GM18907 (cell line): Measurements from ENCODE around the gene DLGAP1.
"Not testable (repeated sequence)": the region's sequence is repeated elsewhere in the genome, so short reads cannot be mapped to it uniquely, and the experiment has no call there.

ENCODE experiments used
- ATAC-seq: cut with Tn5 transposase; IDR thresholded peaks from one replicate; pipeline ENCODE4 v1.9.1; 2021; ENCODE audit warnings: mild to moderate bottlenecking, moderate library complexity; ENCODE audit not compliant: unreplicated experiment

DLGAP1 gene

DNA sequence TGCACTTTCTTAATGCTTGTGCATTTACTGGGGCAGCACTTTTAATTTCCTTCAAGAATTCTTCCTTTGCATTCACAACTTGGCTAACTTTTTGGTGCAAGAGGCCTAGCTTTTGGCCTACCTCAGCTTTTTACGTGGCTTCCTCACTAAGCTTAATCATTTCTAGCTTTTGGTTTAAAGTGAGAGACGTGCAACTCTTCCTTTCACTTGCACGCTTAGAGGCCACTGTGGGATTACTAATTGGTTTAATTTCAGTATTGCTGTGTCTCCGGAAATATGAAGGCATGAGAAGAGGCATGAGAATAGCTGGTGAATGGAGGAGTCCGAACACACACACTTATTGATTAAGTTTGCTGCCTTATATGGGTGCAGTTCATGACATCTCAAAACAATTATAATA lies 354.1 kb downstream of the DLGAP1 start:
- ATAC-seq: no peak

GRCh38 chr18:4096486-4096885 lies 358.6 kb downstream of the DLGAP1 start:
- no peak for ATAC-seq

DNA sequence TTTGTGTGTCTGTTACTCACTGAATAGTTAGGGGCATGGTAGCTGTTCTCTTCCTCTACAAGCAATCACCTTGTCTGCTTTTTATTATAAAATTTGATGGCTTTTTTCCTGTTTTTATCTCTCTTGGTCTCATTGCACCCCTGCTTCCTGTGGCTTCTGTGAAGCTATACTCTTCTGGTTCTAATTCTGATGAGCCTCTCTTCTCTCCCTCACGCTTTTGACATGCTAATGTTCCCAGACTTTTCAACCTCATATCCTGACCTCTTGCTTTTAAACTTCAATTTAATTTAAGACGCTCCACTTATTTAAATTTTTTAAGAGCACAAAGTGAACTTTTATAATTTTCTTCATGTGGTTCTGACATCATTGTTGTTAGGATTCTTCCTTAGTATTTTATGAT lies 361.4 kb downstream of the DLGAP1 start:
- ATAC-seq: no peak

- no peak for ATAC-seq
These were observed 370.7 kb downstream of the DLGAP1 start for GRCh38 chr18:4084382-4084900.

DNA sequence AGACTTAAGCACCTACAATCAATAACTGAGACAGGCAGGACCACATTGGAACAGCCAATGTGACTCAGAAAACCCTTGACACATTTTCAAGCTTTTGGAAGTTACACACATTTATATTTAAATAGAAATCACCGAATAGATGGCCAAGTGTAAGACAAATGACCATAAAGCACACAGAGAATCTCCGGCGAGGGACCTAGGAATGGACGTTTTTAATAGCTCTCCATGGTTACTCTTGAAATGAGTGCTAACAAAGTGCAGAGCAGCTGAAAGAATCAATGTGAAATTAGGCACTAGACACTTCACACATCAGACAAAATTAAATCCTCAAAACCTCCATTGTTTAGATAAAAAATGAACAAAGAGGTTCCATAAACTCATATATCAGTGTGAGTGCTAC lies 376.9 kb downstream of the DLGAP1 start:
- ATAC-seq: no peak

- ATAC-seq: no peak
These were observed 377.4 kb downstream of the DLGAP1 start for GRCh38 chr18:4077721-4078120.

GRCh38 chr18:4077204-4077603 lies 377.9 kb downstream of the DLGAP1 start:
- ATAC-seq: no peak

DNA sequence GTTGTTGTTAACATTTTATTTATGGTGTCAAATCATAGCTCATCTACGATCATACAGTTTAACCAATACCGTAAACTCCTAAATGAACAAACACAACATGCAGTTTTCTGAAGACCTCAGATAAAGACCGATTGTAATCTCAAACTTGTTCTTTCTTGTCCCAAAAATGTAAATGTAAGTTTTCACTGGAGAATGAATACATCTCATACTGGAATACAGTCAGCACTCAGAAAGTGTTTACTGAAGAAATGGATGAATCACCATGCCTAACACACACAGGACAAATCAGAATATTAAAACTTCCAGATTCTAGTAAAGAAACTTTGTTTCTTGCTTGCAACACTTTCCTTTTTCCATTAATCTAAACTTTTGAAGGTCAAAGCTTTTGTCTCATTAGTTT lies 380.5 kb downstream of the DLGAP1 start:
- no peak for ATAC-seq

- no peak for ATAC-seq
These were observed 385.9 kb downstream of the DLGAP1 start for GRCh38 chr18:4069183-4069582.

DNA sequence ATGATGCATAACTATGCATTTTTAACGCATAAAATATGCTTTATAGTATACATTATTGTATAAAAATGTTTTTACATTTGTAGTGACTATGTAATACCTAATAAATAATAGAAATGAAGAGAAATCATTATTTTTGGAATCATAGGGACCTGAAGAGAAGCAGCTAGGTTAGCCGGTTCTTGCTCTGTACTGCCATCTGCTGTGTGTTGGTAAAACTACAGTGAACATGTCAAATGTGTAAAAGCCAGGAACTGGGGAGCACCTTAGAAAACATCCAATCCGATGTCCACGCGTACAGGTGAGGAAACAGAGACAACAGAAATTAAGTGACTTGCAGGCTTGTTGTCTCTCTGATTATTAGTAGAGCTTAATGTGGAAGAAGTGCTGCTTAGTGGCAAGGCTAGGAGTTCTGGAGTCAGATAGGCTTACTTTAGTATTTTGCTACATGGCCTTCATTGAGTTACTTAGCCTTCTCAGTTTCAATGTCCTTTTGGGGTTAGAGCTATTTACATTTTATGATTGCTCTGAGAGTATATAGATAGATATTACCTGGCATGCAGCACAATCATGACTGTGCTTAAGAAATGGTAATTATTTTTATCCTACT lies 386.5 kb downstream of the DLGAP1 start:
- peak; percentile 83 for ATAC-seq

DNA sequence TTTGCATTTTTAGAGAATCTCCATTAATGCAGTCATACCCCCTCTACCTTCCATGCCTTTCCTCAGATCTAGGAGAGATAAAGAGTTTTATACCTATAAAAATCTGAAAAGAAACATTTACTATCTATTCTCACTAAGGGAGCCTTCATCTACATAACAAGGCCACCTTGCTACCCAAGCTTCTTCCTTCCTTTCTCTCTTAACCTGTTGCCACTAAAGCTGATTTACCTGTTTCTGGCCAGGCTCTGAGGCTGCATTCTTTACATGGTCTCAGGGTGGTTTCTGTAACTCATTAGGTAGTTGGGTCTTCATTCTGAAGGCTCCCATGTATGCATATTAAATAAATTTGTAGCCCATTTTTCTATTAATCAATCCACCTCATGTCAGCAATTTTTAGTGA lies 391.6 kb downstream of the DLGAP1 start:
- no peak for ATAC-seq

- no peak for ATAC-seq
These were observed 394.5 kb downstream of the DLGAP1 start for GRCh38 chr18:4060427-4061281.

DNA sequence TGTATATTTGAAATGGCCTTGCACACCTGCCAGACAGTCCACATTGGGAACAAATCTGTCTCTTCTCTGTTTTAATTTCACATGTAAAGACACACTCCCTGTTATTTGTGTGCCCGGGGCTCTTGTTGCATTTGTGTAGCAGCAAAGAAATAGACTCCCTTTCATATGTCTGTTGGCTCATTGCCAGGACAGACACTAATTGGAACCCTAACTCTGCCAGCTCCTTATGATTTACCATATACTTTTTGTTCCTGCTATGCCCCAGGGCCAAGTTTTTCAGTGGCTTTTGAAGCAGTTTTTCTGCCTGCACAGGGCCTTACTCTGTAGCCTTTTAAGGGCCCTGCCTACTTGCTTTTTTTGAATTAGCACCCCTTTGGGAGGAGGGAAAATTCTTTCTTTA lies 396.9 kb downstream of the DLGAP1 start:
- ATAC-seq: no peak

DNA sequence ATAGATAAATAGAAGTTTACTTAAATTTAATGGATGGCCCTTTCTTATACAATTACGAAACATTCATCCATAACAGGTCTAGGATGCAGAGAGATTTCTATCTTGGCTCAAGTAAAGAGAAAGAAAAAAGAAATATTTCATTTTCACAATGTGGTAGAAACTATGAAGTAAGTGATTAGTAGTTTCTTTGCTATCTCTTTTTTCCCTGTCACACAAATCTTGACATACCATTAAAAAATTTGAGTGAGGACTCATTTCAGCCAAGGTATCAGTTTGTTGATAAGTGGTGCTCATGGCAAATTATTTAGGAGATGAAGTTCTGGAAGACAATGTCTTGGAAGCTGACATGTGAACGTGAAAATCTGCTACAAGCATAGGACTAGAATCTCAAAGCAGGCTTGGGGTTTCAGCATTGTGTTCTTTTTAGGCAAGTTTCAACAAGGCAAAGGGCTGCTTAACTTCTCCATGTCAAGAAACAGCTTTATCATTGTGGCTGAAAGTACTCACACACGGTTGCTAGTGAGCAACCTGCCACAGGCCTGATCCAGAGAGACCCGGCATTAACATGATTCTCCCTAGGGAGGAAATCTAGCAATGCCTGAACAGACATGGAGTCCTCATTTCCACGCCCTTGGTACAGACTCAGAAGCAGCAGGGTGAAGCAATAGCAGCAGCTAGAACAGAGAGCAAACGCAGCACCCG lies 414.6 kb downstream of the DLGAP1 start:
- ATAC-seq: no peak

- no peak for ATAC-seq
These were observed 419.6 kb downstream of the DLGAP1 start for GRCh38 chr18:4035521-4035920.

GRCh38 chr18:4034815-4035214 lies 420.3 kb downstream of the DLGAP1 start:
- ATAC-seq: not testable (repeated sequence)

DNA sequence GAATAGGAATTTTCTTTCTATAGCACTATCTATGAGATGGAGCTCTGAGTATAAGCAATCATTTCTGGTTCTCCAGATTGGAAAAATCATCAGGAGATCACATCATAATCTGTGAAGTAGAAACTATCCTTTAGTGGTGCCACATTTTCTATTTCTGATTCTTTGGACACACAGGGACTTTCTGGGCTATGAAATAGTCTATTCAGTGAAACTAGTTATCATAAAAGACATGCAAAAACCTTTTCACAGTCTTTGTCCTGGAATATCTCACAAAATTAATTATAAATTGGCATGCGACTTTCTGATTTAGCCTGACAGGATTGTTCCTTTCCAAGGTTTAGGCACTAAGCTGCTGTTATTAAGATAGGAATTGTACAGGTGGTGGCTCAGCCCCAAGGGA lies 428.6 kb downstream of the DLGAP1 start:
- ATAC-seq: no peak

DNA sequence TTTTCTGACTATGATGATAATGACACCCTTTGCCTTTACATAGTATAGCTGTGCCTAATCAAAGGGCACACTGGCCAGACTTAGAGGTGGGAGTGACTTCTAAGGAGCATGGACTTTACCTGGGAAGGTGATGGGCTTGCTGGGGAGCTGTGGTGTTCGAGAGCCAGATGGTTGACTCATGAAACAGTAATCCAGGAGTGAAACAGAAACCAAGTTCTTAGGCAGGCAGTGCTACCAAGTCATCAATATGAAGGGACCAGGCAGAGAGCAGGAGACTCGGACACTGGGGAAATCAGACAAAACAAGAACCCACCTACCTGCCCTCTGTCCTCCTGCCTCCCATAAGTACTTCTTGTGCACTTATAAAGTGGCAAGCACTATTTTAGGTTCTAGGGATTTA lies 430.4 kb downstream of the DLGAP1 start:
- no peak for ATAC-seq

- ATAC-seq: not testable (repeated sequence)
These were observed 432.4 kb downstream of the DLGAP1 start for GRCh38 chr18:4022749-4023148.

- ATAC-seq: no peak
These were observed 435.1 kb downstream of the DLGAP1 start for GRCh38 chr18:4020026-4020425.

DNA sequence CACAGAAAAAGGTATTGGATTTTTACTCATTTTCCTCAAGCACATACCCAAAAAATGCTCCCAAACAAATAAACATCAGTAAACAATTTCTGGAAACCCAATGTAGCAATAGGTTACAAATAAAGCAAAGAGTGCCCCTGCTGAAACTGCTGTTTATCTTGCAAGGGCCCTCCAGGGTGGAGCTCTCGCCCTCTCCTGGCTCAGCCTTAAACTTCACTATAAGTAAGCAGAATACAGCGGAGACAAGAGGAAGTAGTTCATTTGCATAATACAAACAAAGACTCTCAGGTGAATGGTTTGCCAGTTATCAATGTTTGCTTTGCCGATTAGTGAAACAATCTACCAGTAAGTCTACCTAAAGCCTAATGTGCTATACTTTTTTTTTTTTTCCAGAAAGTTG lies 437.6 kb downstream of the DLGAP1 start:
- peak; percentile 91 for ATAC-seq
